H1 (cell line): ENCODE measurements around the gene NR1H2. TPM values are rescaled to one million over a fixed set of nuclear protein-coding genes. Genes with fewer than 3 reads are reported as not detected.
A peak's percentile ranks its signal among the peaks of the same experiment; 100 is the strongest.

Source experiments
- CTCF ChIA-PET: fragments of 300-600 bp; sonication (Branson Sonifier 250); formaldehyde crosslinking; loops from one replicate; lab custom pipeline; 2021; ENCODE audit not compliant: partially characterized antibody; lab: Charles Lee
- POLR2A ChIA-PET: fragments of 300-600 bp; sonication (Branson Sonifier 250); formaldehyde crosslinking; loops from one replicate; lab custom pipeline; 2021; ENCODE audit warnings: inconsistent platforms; ENCODE audit not compliant: partially characterized antibody; lab: Charles Lee
- DNase-seq, 2 experiments: peaks; one replicate each; pipeline versions ENCODE4 v3.0.0 to v3.0.0-alpha.2; 2010 to 2022; ENCODE audit warnings: low spot score in 2 of 2, low read depth in 1 of 2, mixed read lengths in 1 of 2
- FAIRE-seq: peaks from 2 replicates; lab custom pipeline; 2011; peaks lifted over from hg19 to GRCh38; lab: Jason Lieb, UNC
- H2AFZ ChIP-seq: 2 replicates; pipeline ENCODE4 v1.8.1; 2012; ENCODE audit warnings: low read length, inconsistent platforms
- H2AK5ac ChIP-seq: 2 replicates; pipeline ENCODE4 v1.6.1; 2013; ENCODE audit warnings: low read depth, low read length
- H2BK120ac ChIP-seq: replicated peaks from 2 replicates; pipeline ENCODE3; 2013; ENCODE audit warnings: low read depth, low read length, inconsistent platforms
- H2BK12ac ChIP-seq: 2 replicates; pipeline ENCODE4 v1.6.1; 2013; ENCODE audit warnings: low read depth, low read length
- H2BK15ac ChIP-seq: 2 replicates; pipeline ENCODE4 v1.6.1; 2013; ENCODE audit warnings: low read length
- H2BK20ac ChIP-seq: 2 replicates; pipeline ENCODE4 v1.6.1; 2013; ENCODE audit warnings: low read length
- H2BK5ac ChIP-seq: 2 replicates; pipeline ENCODE4 v1.6.1; 2013; ENCODE audit warnings: low read depth, low read length
- H3K14ac ChIP-seq: 2 replicates; pipeline ENCODE4 v1.6.1; 2013; ENCODE audit warnings: inconsistent platforms; ENCODE audit not compliant: insufficient read length
- H3K18ac ChIP-seq: 2 replicates; pipeline ENCODE4 v1.6.1; 2013; ENCODE audit warnings: low read length; ENCODE audit errors: extremely low read depth
- H3K23ac ChIP-seq: 2 replicates; pipeline ENCODE4 v1.6.1; 2013; ENCODE audit warnings: inconsistent platforms; ENCODE audit not compliant: insufficient read length
- H3K23me2 ChIP-seq: 2 replicates; pipeline ENCODE4 v1.6.1; 2013; ENCODE audit warnings: low read depth, low read length
- H3K27ac ChIP-seq: 2 replicates; pipeline ENCODE4 v1.6.1; 2011; ENCODE audit warnings: low read depth, low read length, inconsistent platforms
- H3K27me3 ChIP-seq, 4 experiments: replicated peaks in 1 of 4; 1 replicate in 1 of 4; 2 replicates in 3 of 4; pipeline versions ENCODE4 v1.6.1 to v1.8.1; 2011 to 2013; ENCODE audit warnings: low read length in 3 of 4, mild to moderate bottlenecking in 3 of 4, inconsistent platforms in 2 of 4, mixed read lengths in 2 of 4, moderate library complexity in 1 of 4; ENCODE audit not compliant: control insufficient read depth in 3 of 4, insufficient read depth in 3 of 4; ENCODE audit errors: extremely low read depth in 1 of 4
- H3K36me3 ChIP-seq, 4 experiments: 2 replicates each; pipeline versions ENCODE4 v1.6.1 to v1.8.1; 2011 to 2013; ENCODE audit warnings: mild to moderate bottlenecking in 4 of 4, low read length in 3 of 4, moderate library complexity in 2 of 4, control low read depth in 1 of 4, inconsistent platforms in 1 of 4; ENCODE audit not compliant: insufficient read depth in 4 of 4, control insufficient read depth in 2 of 4
- H3K4ac ChIP-seq: replicated peaks from 2 replicates; pipeline ENCODE3; 2013; ENCODE audit warnings: low read length, low read depth, mixed read lengths, inconsistent platforms; ENCODE audit not compliant: insufficient read length
- H3K4me1 ChIP-seq, 4 experiments: replicated peaks in 1 of 4; 1 replicate in 1 of 4; 2 replicates in 3 of 4; pipeline versions ENCODE4 v1.6.1 to v1.8.1; 2011 to 2013; ENCODE audit warnings: low read length in 3 of 4, inconsistent platforms in 2 of 4, mixed read lengths in 1 of 4; ENCODE audit not compliant: insufficient read depth in 4 of 4, control insufficient read depth in 3 of 4
- H3K4me2 ChIP-seq, 2 experiments: 2 replicates each; pipeline versions ENCODE4 v1.6.1 to v1.8.1; 2011 to 2013; ENCODE audit warnings: low read depth in 2 of 2, low read length in 2 of 2, control low read depth in 1 of 2, inconsistent platforms in 1 of 2, mild to moderate bottlenecking in 1 of 2; ENCODE audit not compliant: insufficient read depth in 1 of 2
- H3K4me3 ChIP-seq, 4 experiments: fragments of 200-600, 300-600 bp in 1 of 4; sonication (generic), shearing (Covaris generic), sonication (Bioruptor Twin) in 1 of 4; 2 replicates each; pipeline versions ENCODE4 v1.5.1 to v1.8.1; 2011 to 2016; ENCODE audit warnings: low read length in 4 of 4, low read depth in 3 of 4, control low read depth in 2 of 4, inconsistent platforms in 2 of 4, mild to moderate bottlenecking in 2 of 4, mixed read lengths in 1 of 4, moderate library complexity in 1 of 4; ENCODE audit not compliant: insufficient read depth in 2 of 4; ENCODE audit errors: extremely low read depth in 1 of 4
- H3K56ac ChIP-seq: replicated peaks from 2 replicates; pipeline ENCODE3; 2013; ENCODE audit warnings: low read depth, mild to moderate bottlenecking, mixed read lengths, low read length, inconsistent platforms; ENCODE audit not compliant: insufficient read length
- H3K79me1 ChIP-seq: 2 replicates; pipeline ENCODE4 v1.6.1; 2013; ENCODE audit warnings: low read depth, low read length, control low read depth
- H3K79me2 ChIP-seq, 2 experiments: 2 replicates each; pipeline versions ENCODE4 v1.6.1 to v1.8.1; 2012 to 2013; ENCODE audit warnings: low read length in 2 of 2, mild to moderate bottlenecking in 2 of 2, inconsistent platforms in 1 of 2; ENCODE audit not compliant: insufficient read depth in 2 of 2, control insufficient read depth in 1 of 2
- H3K9ac ChIP-seq, 4 experiments: replicated peaks in 1 of 4; 1 replicate in 1 of 4; 2 replicates in 3 of 4; pipeline versions ENCODE4 v1.6.1 to v1.8.1; 2011 to 2013; ENCODE audit warnings: low read depth in 3 of 4, low read length in 3 of 4, control low read depth in 2 of 4, mild to moderate bottlenecking in 2 of 4, moderate library complexity in 2 of 4, inconsistent platforms in 1 of 4; ENCODE audit errors: extremely low read depth in 1 of 4
- H3K9me3 ChIP-seq, 2 experiments: 2 replicates each; pipeline versions ENCODE4 v1.6.1 to v1.8.1; 2012 to 2013; ENCODE audit warnings: mild to moderate bottlenecking in 2 of 2, moderate library complexity in 2 of 2, control low read depth in 1 of 2, inconsistent platforms in 1 of 2, low read depth in 1 of 2, low read length in 1 of 2, mixed read lengths in 1 of 2; ENCODE audit not compliant: insufficient read depth in 2 of 2
- H4K20me1 ChIP-seq, 2 experiments: replicated peaks in 1 of 2; 2 replicates each; pipeline versions ENCODE3 to v1.8.1; 2011 to 2013; ENCODE audit warnings: inconsistent platforms in 2 of 2, low read length in 2 of 2, mild to moderate bottlenecking in 1 of 2; ENCODE audit not compliant: insufficient read depth in 2 of 2, control insufficient read depth in 1 of 2
- H4K5ac ChIP-seq: 2 replicates; pipeline ENCODE4 v1.6.1; 2013; ENCODE audit warnings: low read length, low read depth, mixed read lengths, inconsistent platforms; ENCODE audit not compliant: insufficient read length
- H4K8ac ChIP-seq: 2 replicates; pipeline ENCODE4 v1.8.0; 2013; ENCODE audit warnings: mild to moderate bottlenecking, moderate library complexity, low read length, inconsistent platforms; ENCODE audit not compliant: insufficient read depth; ENCODE audit errors: extremely low read depth
- H4K91ac ChIP-seq: replicated peaks from 2 replicates; pipeline ENCODE3; 2013; ENCODE audit warnings: low read length, mixed read lengths, inconsistent platforms; ENCODE audit not compliant: insufficient read length
- SP1 ChIP-seq: IDR thresholded peaks from 2 replicates; pipeline ENCODE4 v1.6.1; 2011; ENCODE audit warnings: low read depth, low read length
- SP4 ChIP-seq: IDR thresholded peaks from 2 replicates; pipeline ENCODE4 v1.6.1; 2012; ENCODE audit warnings: low read length, inconsistent platforms
- WGBS, 2 experiments: shearing (Covaris generic) in 1 of 2; methylation state at CpG; one replicate each; pipeline versions ENCODE4 v1.1.6 to v1.1.7; 2013 to 2015; ENCODE audit warnings: low lambda C conversion rate in 2 of 2, mixed read lengths in 2 of 2, inconsistent platforms in 1 of 2, low coverage in 1 of 2, missing lambda C conversion rate in 1 of 2; ENCODE audit not compliant: insufficient replicate concordance in 2 of 2, insufficient coverage in 1 of 2, insufficient read length in 1 of 2; ENCODE audit errors: extremely low coverage in 1 of 2, missing lambda C conversion rate in 1 of 2; 5-methylcytosine and 5-hydroxymethylcytosine counted together
- polyA plus RNA-seq, 7 experiments: library from polyadenylated mRNA; depleted of rRNA in 3 of 7; stranded (reverse) in 5 of 7; unstranded in 2 of 7; fragments of >200 nt in 5 of 7; fragments of 200-250 nt in 2 of 7; gene quantifications; 1 replicate in 5 of 7; 2 replicates in 1 of 7; 4 replicates in 1 of 7; pipeline versions ENCODE4 v1.2.1 to v1.2.3, GENCODE V29; 2011 to 2013; ENCODE audit warnings: missing spikeins in 2 of 7, mixed read lengths in 2 of 7
- total RNA-seq: library from RNA; stranded (reverse); fragmentation: NEBNext Ultra II Directional; extraction: Animal tissue kit (Norgen Biotek cat#: 25700); gene quantifications from 2 replicates; pipeline ENCODE4 v1.2.1, GENCODE V29; 2021

Gene NR1H2
- total and polyA plus RNA-seq, 2 of the 8 experiments (the other 6 are each of a cell fraction or from before 2014, with no cell fraction given): 40.3 to 47.5 TPM

- peak overlapping the region; percentile 14 to 52 (median 27); a peak in 6 of 8 replicates for H3K4me3 ChIP-seq
- no peak overlapping the region for H4K91ac ChIP-seq
- peaks cover 0 to 4% (median 1%) of the 10 kb centered on the region in 4 experiments; a peak in 3 of 7 replicates for H3K4me1 ChIP-seq
- CTCF ChIA-PET: interaction anchor here (1.0 to 3.3 kb wide), 3 partner anchors 9 to 84 kb away, joined by 4 to 11 read pairs (median 9); no protein-coding TSS in a partner anchor
- no peaks in the 10 kb centered on the region; the same call in 1 of the 2 replicates for H3K79me1 ChIP-seq
- DNase-seq (peak in 1 of 2 experiments; percentile 83), FAIRE-seq (no peak)
- H3K36me3 ChIP-seq: peaks cover 12 to 37% (median 31%) of the 10 kb centered on the region in 4 experiments
- no peak overlapping the region for H2AK5ac ChIP-seq
- no peaks in the 10 kb centered on the region for H3K79me2 ChIP-seq
- H4K8ac ChIP-seq: no peak overlapping the region
- no peaks in the 10 kb centered on the region for H3K27me3 ChIP-seq
- no peak overlapping the region for H2BK120ac ChIP-seq
- no peak overlapping the region for H3K9ac ChIP-seq
- no peak overlapping the region for H2BK12ac ChIP-seq
- H3K56ac ChIP-seq: no peak overlapping the region
- no peak overlapping the region for H3K14ac ChIP-seq
- TF ChIP-seq SP4 (no peak), SP1 (peak; percentile 62)
- H2BK15ac ChIP-seq: no peak overlapping the region
- no peak overlapping the region for H3K4ac ChIP-seq
- peak overlapping the region; percentile 18 to 65; a peak in 3 of 4 replicates for H3K4me2 ChIP-seq
- no peak overlapping the region for H3K27ac ChIP-seq
- H3K18ac ChIP-seq: no peak overlapping the region; the same call in 1 of the 2 replicates
- H3K23me2 ChIP-seq: no peaks in the 10 kb centered on the region
- H3K9me3 ChIP-seq: no peaks in the 10 kb centered on the region
- no peak overlapping the region for H2AFZ ChIP-seq
- 29% methylated on average over 4 of the region's 7 CpGs; no CpG with 5 or more reads in 1 of the 2 experiments for WGBS, 2 experiments
- H4K5ac ChIP-seq: no peak overlapping the region
- no peak overlapping the region for H2BK5ac ChIP-seq
- H2BK20ac ChIP-seq: no peak overlapping the region
- no peak overlapping the region for H3K23ac ChIP-seq
- H4K20me1 ChIP-seq: peaks cover 5% of the 10 kb centered on the region in 2 experiments
- POLR2A ChIA-PET: interaction anchor here (1.7 to 1.9 kb wide), 2 partner anchors 10 to 44 kb away, joined by 5 to 7 read pairs; no protein-coding TSS in a partner anchor
Measured at GRCh38 chr19:50377051-50377461, 799 bp downstream of the NR1H2 start.
